HL-60 (cell line): ENCODE data around the gene FAAP24.

Experiments
- POLR2AphosphoS5 ChIP-seq: IDR thresholded peaks from 2 replicates; pipeline ENCODE4 v1.6.1; 2012; ENCODE audit warnings: low read depth
- SPI1 ChIP-seq: IDR thresholded peaks from 2 replicates; pipeline ENCODE4 v1.6.1; 2012; ENCODE audit warnings: low read depth, mild to moderate bottlenecking, borderline replicate concordance
- TF ChIP-seq, protein P1 (sequence below): IDR thresholded peaks from one replicate; pipeline ENCODE4 v1.5.1; 2011; ENCODE audit warnings: low read length, control low read depth, inconsistent platforms; ENCODE audit not compliant: insufficient read depth

DNA sequence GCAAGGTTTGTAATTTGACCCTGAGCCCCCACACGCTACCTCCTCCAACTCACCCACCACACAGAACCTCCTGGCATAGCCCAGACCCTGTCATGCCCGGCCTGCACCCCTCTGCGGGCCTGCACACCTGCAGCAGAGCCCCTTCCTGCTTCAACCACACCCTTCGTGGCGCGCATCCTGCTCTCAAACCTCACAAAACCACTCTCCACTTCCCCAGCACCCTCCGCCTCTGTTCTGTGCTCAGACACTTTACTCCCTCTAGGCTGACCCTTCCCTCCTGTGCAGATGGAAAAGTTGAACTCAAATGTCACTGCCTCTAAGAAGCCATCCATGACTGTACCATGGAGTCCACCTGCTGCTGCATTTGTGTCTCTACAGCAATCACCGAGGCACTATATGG lies 28.5 kb downstream of the FAAP24 start:
- TF ChIP-seq, protein P1, sequence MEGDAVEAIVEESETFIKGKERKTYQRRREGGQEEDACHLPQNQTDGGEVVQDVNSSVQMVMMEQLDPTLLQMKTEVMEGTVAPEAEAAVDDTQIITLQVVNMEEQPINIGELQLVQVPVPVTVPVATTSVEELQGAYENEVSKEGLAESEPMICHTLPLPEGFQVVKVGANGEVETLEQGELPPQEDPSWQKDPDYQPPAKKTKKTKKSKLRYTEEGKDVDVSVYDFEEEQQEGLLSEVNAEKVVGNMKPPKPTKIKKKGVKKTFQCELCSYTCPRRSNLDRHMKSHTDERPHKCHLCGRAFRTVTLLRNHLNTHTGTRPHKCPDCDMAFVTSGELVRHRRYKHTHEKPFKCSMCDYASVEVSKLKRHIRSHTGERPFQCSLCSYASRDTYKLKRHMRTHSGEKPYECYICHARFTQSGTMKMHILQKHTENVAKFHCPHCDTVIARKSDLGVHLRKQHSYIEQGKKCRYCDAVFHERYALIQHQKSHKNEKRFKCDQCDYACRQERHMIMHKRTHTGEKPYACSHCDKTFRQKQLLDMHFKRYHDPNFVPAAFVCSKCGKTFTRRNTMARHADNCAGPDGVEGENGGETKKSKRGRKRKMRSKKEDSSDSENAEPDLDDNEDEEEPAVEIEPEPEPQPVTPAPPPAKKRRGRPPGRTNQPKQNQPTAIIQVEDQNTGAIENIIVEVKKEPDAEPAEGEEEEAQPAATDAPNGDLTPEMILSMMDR = no peak
- TF ChIP-seq POLR2AphosphoS5 = no peak
- no peak for TF ChIP-seq SPI1
